HepG2 (cell line): ENCODE measurements around the gene SLC5A10. TPM values are rescaled to one million over a fixed set of nuclear protein-coding genes. Genes with fewer than 3 reads are reported as not detected.

ENCODE experiments used
- ELF3 ChIP-seq: IDR thresholded peaks from 2 replicates; pipeline ENCODE4 v1.6.1; 2016; ENCODE audit warnings: missing genetic modification reagents, missing compliant biosample characterization
- FOXO1 ChIP-seq: sonication (generic); formaldehyde crosslinking; IDR thresholded peaks from 2 replicates; pipeline ENCODE4 v1.4.0; 2020; ENCODE audit warnings: missing genetic modification reagents
- GATA4 ChIP-seq: sonication (generic); IDR thresholded peaks from 2 replicates; pipeline ENCODE4 v1.6.1; 2016; ENCODE audit warnings: antibody characterized with exemption, low read depth, borderline replicate concordance
- HDAC2 ChIP-seq: sonication (generic); formaldehyde crosslinking; IDR thresholded peaks from 2 replicates; pipeline ENCODE4 v1.4.0; 2020; ENCODE audit warnings: missing genetic modification reagents
- MIER3 ChIP-seq: IDR thresholded peaks from 2 replicates; pipeline ENCODE4 v1.6.1; 2016; ENCODE audit warnings: missing compliant biosample characterization, borderline replicate concordance
- MIXL1 ChIP-seq: IDR thresholded peaks from 2 replicates; pipeline ENCODE4 v1.6.1; 2016
- NR2C2 ChIP-seq: sonication (generic); formaldehyde crosslinking; IDR thresholded peaks from 2 replicates; pipeline ENCODE4 v1.4.0; 2020; ENCODE audit warnings: missing genetic modification reagents, mild to moderate bottlenecking, moderate library complexity, borderline replicate concordance
- NR2F6 ChIP-seq, 2 experiments: IDR thresholded peaks; 2 replicates each; pipeline ENCODE4 v1.6.1; 2016; ENCODE audit warnings: antibody characterized with exemption in 1 of 2, mild to moderate bottlenecking in 1 of 2
- RARA ChIP-seq: IDR thresholded peaks from 2 replicates; pipeline ENCODE4 v1.6.1; 2016; ENCODE audit warnings: missing genetic modification reagents, missing compliant biosample characterization
- SOX5 ChIP-seq: IDR thresholded peaks from 2 replicates; pipeline ENCODE4 v1.6.1; 2016; ENCODE audit warnings: borderline replicate concordance
- SOX6 ChIP-seq, 2 experiments: fragments of 450-650 bp in 1 of 2; sonication (generic) in 1 of 2; formaldehyde crosslinking in 1 of 2; IDR thresholded peaks; 2 replicates each; pipeline versions ENCODE4 v1.4.0 to v1.6.1; 2017 to 2020; ENCODE audit warnings: antibody characterized with exemption in 1 of 2, mild to moderate bottlenecking in 1 of 2, missing genetic modification reagents in 1 of 2
- TEAD3 ChIP-seq: optimal IDR thresholded peaks from 2 replicates; pipeline ENCODE3; 2016; ENCODE audit warnings: borderline replicate concordance
- polyA plus RNA-seq, 8 experiments: library from polyadenylated mRNA; depleted of rRNA in 3 of 8; stranded (reverse) in 7 of 8; unstranded in 1 of 8; fragments of >200 nt; fragmentation: Illumina TruSeq in 4 of 8; extraction: Trizol in 4 of 8; gene quantifications; 2 replicates each; pipeline versions ENCODE4 v1.2.1 to v1.2.3, GENCODE V29; 2011 to 2016; ENCODE audit warnings: low read depth in 4 of 8, missing spikeins in 1 of 8, mixed read lengths in 1 of 8; ENCODE audit not compliant: insufficient read depth in 1 of 8
- total RNA-seq, 5 experiments: library from RNA; depleted of rRNA; stranded (reverse); fragments of >200 nt; fragmentation: Illumina TruSeq; extraction: Trizol; gene quantifications; 2 replicates each; pipeline ENCODE4 v1.2.3, GENCODE V29; 2016; ENCODE audit warnings: low read depth in 1 of 5
- TF ChIP-seq, protein P1 (sequence below): sonication (generic); formaldehyde crosslinking; IDR thresholded peaks from 2 replicates; pipeline ENCODE4 v1.5.1; 2020; ENCODE audit warnings: mild to moderate bottlenecking, missing genetic modification reagents, borderline replicate concordance
- TF ChIP-seq, protein P2 (sequence below): IDR thresholded peaks from 2 replicates; pipeline ENCODE4 v1.6.1; 2016; ENCODE audit warnings: mild to moderate bottlenecking
- TF ChIP-seq, protein P3 (sequence below): sonication (generic); formaldehyde crosslinking; IDR thresholded peaks from 2 replicates; pipeline ENCODE4 v1.4.0; 2020; ENCODE audit warnings: missing genetic modification reagents
- TF ChIP-seq, protein P4 (sequence below): sonication (generic); formaldehyde crosslinking; IDR thresholded peaks from 2 replicates; pipeline ENCODE4 v1.4.0; 2020; ENCODE audit warnings: missing genetic modification reagents, borderline replicate concordance
- TF ChIP-seq, protein P5 (sequence below): IDR thresholded peaks from 2 replicates; pipeline ENCODE4 v1.6.1; 2016; ENCODE audit warnings: missing compliant biosample characterization, missing genetic modification reagents, borderline replicate concordance

SLC5A10 gene
- total and polyA plus RNA-seq, 2 of the 13 experiments (the other 11 are each of a cell fraction or from before 2014, with no cell fraction given): 0.05 TPM; not detected in 1

DNA sequence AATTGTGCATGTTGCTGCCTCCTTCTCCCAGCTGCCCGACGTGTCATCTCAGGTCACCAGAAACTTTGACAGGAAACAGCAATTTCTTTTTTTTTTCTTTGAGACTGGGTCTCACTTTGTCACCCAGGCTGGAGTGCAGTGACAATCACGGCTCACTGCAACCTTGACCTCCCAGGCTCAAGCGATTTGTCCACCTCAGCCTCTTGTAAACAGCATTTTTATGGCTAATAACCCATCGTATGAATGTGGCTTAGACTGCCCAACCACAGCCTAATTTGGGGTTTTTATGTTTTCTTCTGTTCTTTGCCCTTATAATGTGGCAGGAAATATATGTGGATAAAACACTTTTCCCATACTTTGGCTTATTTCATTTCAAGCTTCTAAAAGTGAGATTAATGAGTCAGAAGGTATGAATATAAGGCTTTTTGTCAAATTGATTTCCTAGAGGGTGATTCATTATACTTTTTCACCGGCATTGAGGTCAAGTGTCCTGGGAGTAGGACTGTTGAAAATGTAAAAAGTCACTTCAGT is 31.0 kb upstream of the SLC5A10 start (continued):
- TF ChIP-seq, protein P1, sequence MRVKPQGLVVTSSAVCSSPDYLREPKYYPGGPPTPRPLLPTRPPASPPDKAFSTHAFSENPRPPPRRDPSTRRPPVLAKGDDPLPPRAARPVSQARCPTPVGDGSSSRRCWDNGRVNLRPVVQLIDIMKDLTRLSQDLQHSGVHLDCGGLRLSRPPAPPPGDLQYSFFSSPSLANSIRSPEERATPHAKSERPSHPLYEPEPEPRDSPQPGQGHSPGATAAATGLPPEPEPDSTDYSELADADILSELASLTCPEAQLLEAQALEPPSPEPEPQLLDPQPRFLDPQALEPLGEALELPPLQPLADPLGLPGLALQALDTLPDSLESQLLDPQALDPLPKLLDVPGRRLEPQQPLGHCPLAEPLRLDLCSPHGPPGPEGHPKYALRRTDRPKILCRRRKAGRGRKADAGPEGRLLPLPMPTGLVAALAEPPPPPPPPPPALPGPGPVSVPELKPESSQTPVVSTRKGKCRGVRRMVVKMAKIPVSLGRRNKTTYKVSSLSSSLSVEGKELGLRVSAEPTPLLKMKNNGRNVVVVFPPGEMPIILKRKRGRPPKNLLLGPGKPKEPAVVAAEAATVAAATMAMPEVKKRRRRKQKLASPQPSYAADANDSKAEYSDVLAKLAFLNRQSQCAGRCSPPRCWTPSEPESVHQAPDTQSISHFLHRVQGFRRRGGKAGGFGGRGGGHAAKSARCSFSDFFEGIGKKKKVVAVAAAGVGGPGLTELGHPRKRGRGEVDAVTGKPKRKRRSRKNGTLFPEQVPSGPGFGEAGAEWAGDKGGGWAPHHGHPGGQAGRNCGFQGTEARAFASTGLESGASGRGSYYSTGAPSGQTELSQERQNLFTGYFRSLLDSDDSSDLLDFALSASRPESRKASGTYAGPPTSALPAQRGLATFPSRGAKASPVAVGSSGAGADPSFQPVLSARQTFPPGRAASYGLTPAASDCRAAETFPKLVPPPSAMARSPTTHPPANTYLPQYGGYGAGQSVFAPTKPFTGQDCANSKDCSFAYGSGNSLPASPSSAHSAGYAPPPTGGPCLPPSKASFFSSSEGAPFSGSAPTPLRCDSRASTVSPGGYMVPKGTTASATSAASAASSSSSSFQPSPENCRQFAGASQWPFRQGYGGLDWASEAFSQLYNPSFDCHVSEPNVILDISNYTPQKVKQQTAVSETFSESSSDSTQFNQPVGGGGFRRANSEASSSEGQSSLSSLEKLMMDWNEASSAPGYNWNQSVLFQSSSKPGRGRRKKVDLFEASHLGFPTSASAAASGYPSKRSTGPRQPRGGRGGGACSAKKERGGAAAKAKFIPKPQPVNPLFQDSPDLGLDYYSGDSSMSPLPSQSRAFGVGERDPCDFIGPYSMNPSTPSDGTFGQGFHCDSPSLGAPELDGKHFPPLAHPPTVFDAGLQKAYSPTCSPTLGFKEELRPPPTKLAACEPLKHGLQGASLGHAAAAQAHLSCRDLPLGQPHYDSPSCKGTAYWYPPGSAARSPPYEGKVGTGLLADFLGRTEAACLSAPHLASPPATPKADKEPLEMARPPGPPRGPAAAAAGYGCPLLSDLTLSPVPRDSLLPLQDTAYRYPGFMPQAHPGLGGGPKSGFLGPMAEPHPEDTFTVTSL (CRISPR knock-in tag): peak; percentile 58; the same call in 1 of the 2 replicates
- TF ChIP-seq MIXL1: 0 out of 2 replicates have a peak, but pooled peaks have one; percentile 57
- 0 out of 2 replicates have a peak, but pooled peaks have one; percentile 31 for TF ChIP-seq NR2C2 (CRISPR knock-in tag)
- TF ChIP-seq, protein P2, sequence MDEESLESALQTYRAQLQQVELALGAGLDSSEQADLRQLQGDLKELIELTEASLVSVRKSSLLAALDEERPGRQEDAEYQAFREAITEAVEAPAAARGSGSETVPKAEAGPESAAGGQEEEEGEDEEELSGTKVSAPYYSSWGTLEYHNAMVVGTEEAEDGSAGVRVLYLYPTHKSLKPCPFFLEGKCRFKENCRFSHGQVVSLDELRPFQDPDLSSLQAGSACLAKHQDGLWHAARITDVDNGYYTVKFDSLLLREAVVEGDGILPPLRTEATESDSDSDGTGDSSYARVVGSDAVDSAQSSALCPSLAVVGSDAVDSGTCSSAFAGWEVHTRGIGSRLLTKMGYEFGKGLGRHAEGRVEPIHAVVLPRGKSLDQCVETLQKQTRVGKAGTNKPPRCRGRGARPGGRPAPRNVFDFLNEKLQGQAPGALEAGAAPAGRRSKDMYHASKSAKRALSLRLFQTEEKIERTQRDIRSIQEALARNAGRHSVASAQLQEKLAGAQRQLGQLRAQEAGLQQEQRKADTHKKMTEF: peak; percentile 44; the same call in 1 of the 2 replicates
- 0 out of 2 replicates have a peak, but pooled peaks have one; percentile 20 for TF ChIP-seq ELF3 (CRISPR knock-in tag)
- peak; percentile 76 for TF ChIP-seq NR2F6 (IDR thresholded peaks at IDR 0.05)
- TF ChIP-seq NR2F6 (CRISPR knock-in tag; IDR thresholded peaks at IDR 0.05): peak; percentile 92
- TF ChIP-seq SOX6 (IDR thresholded peaks at IDR 0.05): no peak
- peak; percentile 67 for TF ChIP-seq SOX6 (CRISPR knock-in tag; IDR thresholded peaks at IDR 0.05)
- 0 out of 2 replicates have a peak, but pooled peaks have one; percentile 37 for TF ChIP-seq HDAC2 (CRISPR knock-in tag)
- peak; percentile 32 for TF ChIP-seq TEAD3 (CRISPR knock-in tag)
- peak; percentile 57; the same call in 1 of the 2 replicates for TF ChIP-seq SOX5 (CRISPR knock-in tag)
- TF ChIP-seq GATA4: no peak
- TF ChIP-seq MIER3 (CRISPR knock-in tag): 0 out of 2 replicates have a peak, but pooled peaks have one; percentile 39
- TF ChIP-seq FOXO1 (CRISPR knock-in tag): peak; percentile 77; the same call in 1 of the 2 replicates
- TF ChIP-seq, protein P3, sequence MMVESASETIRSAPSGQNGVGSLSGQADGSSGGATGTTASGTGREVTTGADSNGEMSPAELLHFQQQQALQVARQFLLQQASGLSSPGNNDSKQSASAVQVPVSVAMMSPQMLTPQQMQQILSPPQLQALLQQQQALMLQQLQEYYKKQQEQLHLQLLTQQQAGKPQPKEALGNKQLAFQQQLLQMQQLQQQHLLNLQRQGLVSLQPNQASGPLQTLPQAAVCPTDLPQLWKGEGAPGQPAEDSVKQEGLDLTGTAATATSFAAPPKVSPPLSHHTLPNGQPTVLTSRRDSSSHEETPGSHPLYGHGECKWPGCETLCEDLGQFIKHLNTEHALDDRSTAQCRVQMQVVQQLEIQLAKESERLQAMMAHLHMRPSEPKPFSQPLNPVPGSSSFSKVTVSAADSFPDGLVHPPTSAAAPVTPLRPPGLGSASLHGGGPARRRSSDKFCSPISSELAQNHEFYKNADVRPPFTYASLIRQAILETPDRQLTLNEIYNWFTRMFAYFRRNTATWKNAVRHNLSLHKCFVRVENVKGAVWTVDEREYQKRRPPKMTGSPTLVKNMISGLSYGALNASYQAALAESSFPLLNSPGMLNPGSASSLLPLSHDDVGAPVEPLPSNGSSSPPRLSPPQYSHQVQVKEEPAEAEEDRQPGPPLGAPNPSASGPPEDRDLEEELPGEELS (CRISPR knock-in tag): peak; percentile 47; the same call in 1 of the 2 replicates
- TF ChIP-seq RARA (CRISPR knock-in tag): peak; percentile 91
- TF ChIP-seq, protein P4, sequence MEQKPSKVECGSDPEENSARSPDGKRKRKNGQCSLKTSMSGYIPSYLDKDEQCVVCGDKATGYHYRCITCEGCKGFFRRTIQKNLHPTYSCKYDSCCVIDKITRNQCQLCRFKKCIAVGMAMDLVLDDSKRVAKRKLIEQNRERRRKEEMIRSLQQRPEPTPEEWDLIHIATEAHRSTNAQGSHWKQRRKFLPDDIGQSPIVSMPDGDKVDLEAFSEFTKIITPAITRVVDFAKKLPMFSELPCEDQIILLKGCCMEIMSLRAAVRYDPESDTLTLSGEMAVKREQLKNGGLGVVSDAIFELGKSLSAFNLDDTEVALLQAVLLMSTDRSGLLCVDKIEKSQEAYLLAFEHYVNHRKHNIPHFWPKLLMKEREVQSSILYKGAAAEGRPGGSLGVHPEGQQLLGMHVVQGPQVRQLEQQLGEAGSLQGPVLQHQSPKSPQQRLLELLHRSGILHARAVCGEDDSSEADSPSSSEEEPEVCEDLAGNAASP (CRISPR knock-in tag): peak; percentile 97
- TF ChIP-seq, protein P5, sequence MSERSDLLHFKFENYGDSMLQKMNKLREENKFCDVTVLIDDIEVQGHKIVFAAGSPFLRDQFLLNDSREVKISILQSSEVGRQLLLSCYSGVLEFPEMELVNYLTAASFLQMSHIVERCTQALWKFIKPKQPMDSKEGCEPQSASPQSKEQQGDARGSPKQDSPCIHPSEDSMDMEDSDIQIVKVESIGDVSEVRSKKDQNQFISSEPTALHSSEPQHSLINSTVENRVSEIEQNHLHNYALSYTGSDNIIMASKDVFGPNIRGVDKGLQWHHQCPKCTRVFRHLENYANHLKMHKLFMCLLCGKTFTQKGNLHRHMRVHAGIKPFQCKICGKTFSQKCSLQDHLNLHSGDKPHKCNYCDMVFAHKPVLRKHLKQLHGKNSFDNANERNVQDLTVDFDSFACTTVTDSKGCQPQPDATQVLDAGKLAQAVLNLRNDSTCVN (CRISPR knock-in tag): no peak
